Upper lobe of left lung (tissue), 4 donors: ENCODE measurements around the gene ADAMTSL2.

Experiments
- CTCF ChIP-seq, 6 experiments: fragments of 450-650 bp in 4 of 6; fragments of 200-600 bp in 2 of 6; sonication (generic) in 2 of 6; IDR thresholded peaks; one replicate each; pipeline ENCODE4 v1.5.1; 2016 to 2019; ENCODE audit warnings: antibody characterized with exemption in 6 of 6
- EP300 ChIP-seq, 4 donors: sonication (generic); formaldehyde crosslinking; IDR thresholded peaks; one replicate each; pipeline ENCODE4 v1.5.1; 2017; ENCODE audit warnings: antibody characterized with exemption in 4 of 4, control low read depth in 2 of 4
- POLR2A ChIP-seq, 4 donors: fragments of 450-650 bp; IDR thresholded peaks; one replicate each; pipeline ENCODE4 v1.5.1; 2016 to 2017; ENCODE audit warnings: antibody characterized with exemption in 4 of 4, mild to moderate bottlenecking in 2 of 4
- POLR2AphosphoS5 ChIP-seq, 2 donors: sonication (generic); formaldehyde crosslinking; IDR thresholded peaks; one replicate each; pipeline ENCODE4 v1.5.1; 2017; ENCODE audit warnings: antibody characterized with exemption in 2 of 2

GRCh38 chr9:133488686-133489252 lies 45.7 kb upstream of the ADAMTSL2 start:
- TF ChIP-seq CTCF (IDR thresholded peaks at IDR 0.05) (no peak), POLR2A (IDR thresholded peaks at IDR 0.05) (no peak), EP300 (IDR thresholded peaks at IDR 0.05) (no peak), POLR2AphosphoS5 (IDR thresholded peaks at IDR 0.05) (no peak)
